Measurements from ENCODE around the gene ZDHHC11B.
"Not testable (repeated sequence)": the region's sequence is repeated elsewhere in the genome, so short reads cannot be mapped to it uniquely, and the experiment has no call there.

GRCh38 chr5:787857-788233 lies 3.3 kb upstream of the ZDHHC11B start:
- TF ChIP-seq NFRKB (IDR thresholded peaks at IDR 0.05); PKNOX1 (IDR thresholded peaks at IDR 0.05); SP1 (IDR thresholded peaks at IDR 0.05); SUZ12 (IDR thresholded peaks at IDR 0.05); ELF4 (IDR thresholded peaks at IDR 0.05); TARDBP (IDR thresholded peaks at IDR 0.05); FOXM1 (IDR thresholded peaks at IDR 0.05; ENCODE audit: borderline replicate concordance); LEF1 (IDR thresholded peaks at IDR 0.05; ENCODE audit: borderline replicate concordance); FOXK2 (IDR thresholded peaks at IDR 0.05); ARNT (IDR thresholded peaks at IDR 0.05); ZNF384 (IDR thresholded peaks at IDR 0.05): not testable (repeated sequence)

Data from HEK293T (cell line).